Activated CD4-positive, CD25-positive, alpha-beta regulatory T cell treated with anti-CD3 and anti-CD28 coated beads, Interleukin-2, amount 50 U/mL, for 72 hours (primary cell): Measurements from ENCODE around the gene CHAT.
"Not testable (repeated sequence)": the region's sequence is repeated elsewhere in the genome, so short reads cannot be mapped to it uniquely, and the experiment has no call there.

ENCODE experiments used
- DNase-seq: peaks from one replicate; pipeline ENCODE4 v3.0.0; 2021

Gene CHAT

DNA sequence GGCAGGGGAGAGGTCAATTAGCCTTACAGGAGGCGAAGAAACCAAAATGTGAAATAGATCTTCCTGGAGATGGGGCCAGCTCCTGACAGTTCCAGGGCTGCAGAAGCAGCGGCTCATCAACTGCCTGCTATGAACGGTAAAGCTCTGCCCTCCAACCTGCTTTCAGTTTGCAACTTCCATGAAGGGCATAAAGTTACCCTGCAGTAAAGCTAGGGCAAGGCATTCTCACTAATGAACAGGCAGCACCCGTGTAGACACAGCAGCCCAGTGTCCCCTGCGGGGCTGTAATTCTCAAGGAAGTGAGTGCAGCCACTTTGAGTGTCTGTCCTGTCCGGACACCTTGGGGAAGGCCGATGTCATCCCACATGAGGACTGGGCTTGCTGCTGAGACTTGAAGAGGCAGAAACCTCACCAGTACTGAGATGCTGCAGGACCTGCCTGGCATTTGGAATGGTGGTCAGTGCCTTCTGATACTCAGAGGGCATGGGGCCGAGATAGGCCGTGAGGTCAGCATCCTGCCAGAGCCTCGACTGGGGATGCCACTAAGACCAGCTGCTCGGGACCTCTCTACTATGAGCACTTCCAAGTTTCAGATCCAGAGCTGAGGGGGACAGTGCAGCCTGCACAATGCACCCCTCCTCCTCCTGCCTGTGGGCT, 39.6 kb downstream of the CHAT start:
- DNase-seq = no peak

GRCh38 chr10:49654036-49654693, 40.3 kb downstream of the CHAT start:
- no peak for DNase-seq

DNA sequence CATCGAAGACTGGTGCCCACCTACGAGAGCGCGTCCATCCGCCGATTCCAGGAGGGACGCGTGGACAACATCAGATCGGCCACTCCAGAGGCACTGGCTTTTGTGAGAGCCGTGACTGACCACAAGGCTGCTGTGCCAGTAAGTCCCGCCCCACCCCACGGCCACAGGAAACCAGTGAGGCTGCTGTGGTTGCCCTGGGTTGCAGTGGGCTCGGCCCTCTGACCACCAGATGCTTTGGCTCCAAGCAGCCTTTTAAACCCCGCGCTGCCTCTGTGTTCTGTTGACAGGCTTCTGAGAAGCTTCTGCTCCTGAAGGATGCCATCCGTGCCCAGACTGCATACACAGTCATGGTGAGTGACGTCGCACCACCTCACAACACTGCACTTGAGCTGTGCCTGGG, 41.3 kb downstream of the CHAT start:
- no peak for DNase-seq

- no peak for DNase-seq
Observed at GRCh38 chr10:49656845-49657493, 43.1 kb downstream of the CHAT start.

DNA sequence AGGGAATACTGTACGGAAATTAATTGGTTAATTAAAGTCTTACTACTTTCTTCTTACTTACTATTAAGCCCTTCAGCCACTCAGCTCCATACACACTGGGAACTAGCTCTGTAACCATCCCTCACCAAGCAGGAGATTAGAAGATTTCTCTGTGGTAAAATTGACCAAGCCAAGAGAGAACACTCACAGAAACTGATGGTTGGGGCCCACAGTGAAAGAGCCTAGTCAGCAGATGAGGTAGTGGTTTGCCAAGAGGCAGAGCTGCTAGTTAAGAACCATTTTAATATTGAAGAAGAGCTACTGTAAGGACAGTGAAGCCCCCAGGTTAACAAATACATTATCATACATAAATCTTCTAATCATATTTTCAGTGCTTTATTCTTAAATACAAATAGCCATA, 43.8 kb downstream of the CHAT start:
- DNase-seq = no peak

- DNase-seq = no peak
Observed at GRCh38 chr10:49661140-49661856, 47.5 kb downstream of the CHAT start.

DNA sequence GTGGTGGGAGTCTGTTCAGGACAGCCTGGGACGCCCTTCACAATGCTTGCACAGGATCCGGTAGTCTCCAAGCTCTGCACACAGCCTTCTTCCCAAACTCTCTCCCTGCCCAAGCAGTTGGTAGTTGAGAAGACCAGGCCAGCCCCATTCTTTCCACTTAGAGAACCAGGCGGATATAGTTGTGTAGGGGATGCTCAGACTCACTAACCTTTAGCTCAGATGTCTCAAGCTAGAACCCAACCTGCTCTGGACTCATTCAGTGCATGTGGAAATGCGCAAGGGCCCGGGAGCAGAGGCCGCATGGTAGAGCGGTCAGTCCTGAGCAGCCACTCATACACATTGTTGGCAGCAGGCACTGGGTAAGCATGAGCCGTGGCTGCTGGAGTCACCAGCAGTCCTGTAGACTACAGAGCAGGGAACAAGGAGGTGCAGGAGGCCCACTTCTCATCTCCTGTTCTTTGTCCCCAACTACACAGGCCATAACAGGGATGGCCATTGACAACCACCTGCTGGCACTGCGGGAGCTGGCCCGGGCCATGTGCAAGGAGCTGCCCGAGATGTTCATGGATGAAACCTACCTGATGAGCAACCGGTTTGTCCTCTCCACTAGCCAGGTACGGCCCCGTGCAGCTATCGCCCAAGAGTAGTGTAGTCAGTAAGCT, 48.5 kb downstream of the CHAT start:
- no peak for DNase-seq

DNA sequence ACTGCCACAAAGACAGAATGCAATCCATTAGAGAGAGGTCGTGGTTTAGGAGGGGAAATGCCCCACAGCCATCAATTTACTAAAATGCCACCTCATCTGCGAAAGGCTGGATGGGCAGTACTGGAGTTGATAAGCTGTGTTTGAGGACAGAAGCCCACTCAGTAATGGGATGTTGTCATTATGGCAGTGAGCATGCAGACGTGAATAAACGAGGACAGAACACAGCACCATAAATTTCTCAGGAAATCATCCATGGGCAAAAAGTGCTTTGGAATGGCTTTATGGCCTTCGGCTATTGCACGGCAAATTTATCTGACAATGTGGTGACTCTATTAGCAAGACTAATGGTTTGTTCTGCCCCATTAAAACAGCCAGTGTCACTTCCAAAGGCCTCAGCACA, 49.8 kb downstream of the CHAT start:
- no peak for DNase-seq

GRCh38 chr10:49664006-49664841, 50.4 kb downstream of the CHAT start:
- DNase-seq = no peak

DNA sequence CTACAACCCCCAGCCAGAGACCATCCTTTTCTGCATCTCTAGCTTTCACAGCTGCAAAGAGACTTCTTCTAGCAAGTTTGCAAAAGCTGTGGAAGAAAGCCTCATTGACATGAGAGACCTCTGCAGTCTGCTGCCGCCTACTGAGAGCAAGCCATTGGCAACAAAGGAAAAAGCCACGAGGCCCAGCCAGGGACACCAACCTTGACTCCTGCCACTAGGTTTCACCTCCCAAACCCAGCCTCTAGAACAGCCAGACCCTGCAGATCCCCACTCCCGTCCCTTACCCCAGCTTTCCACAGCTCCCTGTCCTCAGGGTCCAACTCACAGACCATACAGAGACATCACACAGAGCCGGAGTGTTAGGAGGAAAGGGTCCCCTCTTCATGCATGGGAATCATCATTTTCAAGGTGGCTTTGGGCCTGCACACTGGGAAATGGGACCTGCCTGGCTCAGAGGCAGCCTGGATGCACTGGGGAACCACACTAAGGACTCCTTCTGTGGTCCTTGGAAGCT, 51.1 kb downstream of the CHAT start:
- DNase-seq = no peak

GRCh38 chr10:49666054-49666615, 52.3 kb downstream of the CHAT start:
- DNase-seq = no peak

- DNase-seq = no peak
Observed at GRCh38 chr10:49666685-49667084, 52.8 kb downstream of the CHAT start.

DNA sequence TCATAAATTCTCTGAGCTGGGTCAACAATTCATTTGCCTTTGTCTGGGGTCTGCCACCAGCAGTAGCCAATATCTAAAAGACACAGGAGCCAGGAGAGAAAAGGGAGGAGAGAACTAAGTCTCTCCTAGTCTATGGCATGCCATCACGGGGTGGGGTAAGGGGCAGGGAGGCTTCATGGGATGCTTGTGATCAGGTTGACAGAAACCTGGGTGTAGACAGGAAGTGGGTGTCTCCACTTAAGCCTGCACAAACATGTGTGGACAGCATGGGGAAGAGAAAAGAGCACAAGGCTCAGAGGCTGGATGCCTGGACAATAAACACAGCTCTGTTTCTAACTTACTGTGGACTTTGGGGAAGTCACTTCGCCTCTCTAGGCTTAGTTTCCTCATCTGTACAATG, 54.2 kb downstream of the CHAT start:
- DNase-seq = no peak

- DNase-seq = no peak
Observed at GRCh38 chr10:49668684-49669083, 54.8 kb downstream of the CHAT start.

- DNase-seq = no peak
Observed at GRCh38 chr10:49678827-49679479, 65.1 kb downstream of the CHAT start.

DNA sequence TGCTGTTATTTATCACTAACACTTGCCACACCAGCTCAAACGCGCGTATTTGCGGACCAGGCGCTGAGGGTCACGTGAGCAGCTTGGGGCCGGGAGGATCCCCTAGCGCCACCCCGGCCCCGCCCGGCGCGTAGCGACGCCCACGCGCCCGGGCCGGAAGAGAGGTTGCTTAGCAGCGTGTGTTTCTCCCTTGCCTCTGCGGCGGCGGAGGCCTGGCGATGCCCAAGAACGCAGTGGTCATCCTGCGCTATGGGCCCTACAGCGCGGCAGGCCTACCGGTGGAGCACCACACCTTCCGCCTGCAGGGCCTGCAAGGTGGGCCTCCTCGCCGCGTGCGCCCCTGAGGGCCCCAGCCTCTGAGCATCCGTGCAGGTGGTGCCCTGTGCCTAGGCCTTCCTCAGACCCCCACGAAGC, 65.7 kb downstream of the CHAT start, which contains the start of gene C10orf53:
C10orf53 (plus strand) TSS at position 172 of the 414 bp plus-strand sequence; CDS start at position 219, 47 bp downstream.
- no peak for DNase-seq

- DNase-seq = not testable (repeated sequence)
Observed at GRCh38 chr10:49682449-49682848, 68.6 kb downstream of the CHAT start.

GRCh38 chr10:49682879-49683278, 69.0 kb downstream of the CHAT start:
- DNase-seq = no peak

DNA sequence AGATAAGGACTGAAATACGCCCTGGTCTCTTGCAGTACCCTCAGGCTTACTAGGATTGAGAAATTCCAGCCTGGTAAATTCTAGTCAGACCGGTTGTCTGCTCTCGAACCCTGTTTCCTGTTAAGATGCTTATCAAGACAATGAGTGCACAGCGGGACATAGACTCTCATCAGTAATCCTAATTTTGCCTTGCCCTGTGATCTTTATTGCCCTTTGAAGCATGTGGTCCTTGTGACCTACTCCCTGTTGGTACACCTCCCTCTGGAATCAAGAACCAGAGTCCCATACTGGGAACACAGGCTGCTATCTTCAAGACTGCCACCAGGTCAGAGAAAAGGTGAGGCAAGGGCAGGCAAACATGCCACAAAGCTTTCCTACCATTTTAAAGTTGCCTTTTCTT, 72.8 kb downstream of the CHAT start:
- DNase-seq = no peak

DNA sequence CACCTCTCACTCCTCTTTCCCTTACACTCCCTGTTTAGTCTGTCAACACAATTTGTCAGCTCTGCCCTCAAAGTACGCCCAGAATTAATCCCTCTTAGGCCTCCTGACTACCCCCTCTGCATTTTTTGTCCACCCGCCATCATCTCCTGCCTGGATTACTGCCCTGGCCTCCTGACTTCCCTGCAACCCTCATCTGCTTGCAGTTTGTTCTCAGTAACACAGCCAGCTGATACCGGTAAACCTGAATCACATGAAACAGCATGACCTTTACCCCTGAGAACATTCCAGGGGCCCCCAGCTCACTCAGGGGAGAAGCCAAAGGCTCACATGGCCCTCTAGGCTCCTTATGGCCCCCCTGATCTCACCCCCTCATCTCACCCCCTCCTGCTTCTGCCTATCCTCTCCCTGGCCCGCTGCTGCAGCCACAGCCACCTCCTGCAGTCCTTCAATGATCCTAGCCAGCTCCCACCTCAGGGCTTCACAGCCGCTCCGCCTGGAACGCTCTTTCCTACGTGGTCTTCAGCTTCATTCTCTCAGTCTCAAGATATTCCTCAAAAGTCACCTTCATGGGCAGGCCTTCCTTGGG, 74.5 kb downstream of the CHAT start:
- DNase-seq = no peak

- DNase-seq = no peak
Observed at GRCh38 chr10:49688920-49689319, 75.1 kb downstream of the CHAT start.
